Kidney epithelial cell (primary cell): ENCODE results near the gene TMEM184C. TPM values are rescaled to one million over a fixed set of nuclear protein-coding genes. Genes with fewer than 3 reads are reported as not detected.

ENCODE experiments used
- DNase-seq: peaks from one replicate; pipeline ENCODE4 v3.0.0-alpha.2; 2010; ENCODE audit warnings: low read depth
- H3K27me3 ChIP-seq: 2 replicates; pipeline ENCODE4 v1.6.0; 2011; ENCODE audit warnings: low read length; ENCODE audit not compliant: control insufficient read depth, insufficient read depth
- H3K36me3 ChIP-seq: 2 replicates; pipeline ENCODE4 v1.5.1; 2011; ENCODE audit warnings: low read length; ENCODE audit not compliant: control insufficient read depth, insufficient read depth
- H3K4me3 ChIP-seq: 2 replicates; pipeline ENCODE4 v1.5.1; 2011; ENCODE audit warnings: low read depth, mild to moderate bottlenecking, control low read depth, low read length
- total RNA-seq: library from RNA; depleted of rRNA; stranded (reverse); fragments of >200 nt; gene quantifications from 2 replicates; pipeline ENCODE4 v1.2.3, GENCODE V29; 2015
- TF ChIP-seq, protein P1 (sequence below): IDR thresholded peaks from 2 replicates; pipeline ENCODE4 v1.5.1; 2011; ENCODE audit warnings: mild to moderate bottlenecking, moderate library complexity, low read length, control low read depth, inconsistent platforms; ENCODE audit not compliant: insufficient read depth, poor library complexity, severe bottlenecking

The TMEM184C gene
- total RNA-seq, 1 donor from 2014 or later = 37.6 TPM

DNA sequence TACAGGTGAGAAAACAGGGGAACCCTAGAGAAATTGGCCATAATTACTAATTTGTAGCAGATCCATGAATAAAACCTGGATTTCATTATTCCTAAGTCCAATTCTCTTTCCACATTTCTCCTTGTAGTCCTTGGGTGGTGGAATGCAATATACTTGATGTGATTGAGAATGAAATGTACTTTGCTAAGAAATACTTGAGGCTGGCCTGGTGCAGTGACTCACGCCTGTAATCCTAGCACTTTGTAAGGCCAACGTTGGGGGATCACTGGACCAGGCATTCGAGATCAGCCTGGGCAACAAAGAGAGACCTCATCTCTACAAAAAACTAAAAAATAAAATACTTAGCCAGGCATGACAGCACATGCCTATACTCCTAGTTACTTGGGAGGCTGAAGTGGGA, 15.9 kb downstream of the TMEM184C start:
- Histone ChIP-seq H3K36me3 (no peaks in the 10 kb centered on the region), H3K4me3 (no peak overlapping the region), H3K27me3 (no peaks in the 10 kb centered on the region)
- no peak for DNase-seq
- TF ChIP-seq, protein P1, sequence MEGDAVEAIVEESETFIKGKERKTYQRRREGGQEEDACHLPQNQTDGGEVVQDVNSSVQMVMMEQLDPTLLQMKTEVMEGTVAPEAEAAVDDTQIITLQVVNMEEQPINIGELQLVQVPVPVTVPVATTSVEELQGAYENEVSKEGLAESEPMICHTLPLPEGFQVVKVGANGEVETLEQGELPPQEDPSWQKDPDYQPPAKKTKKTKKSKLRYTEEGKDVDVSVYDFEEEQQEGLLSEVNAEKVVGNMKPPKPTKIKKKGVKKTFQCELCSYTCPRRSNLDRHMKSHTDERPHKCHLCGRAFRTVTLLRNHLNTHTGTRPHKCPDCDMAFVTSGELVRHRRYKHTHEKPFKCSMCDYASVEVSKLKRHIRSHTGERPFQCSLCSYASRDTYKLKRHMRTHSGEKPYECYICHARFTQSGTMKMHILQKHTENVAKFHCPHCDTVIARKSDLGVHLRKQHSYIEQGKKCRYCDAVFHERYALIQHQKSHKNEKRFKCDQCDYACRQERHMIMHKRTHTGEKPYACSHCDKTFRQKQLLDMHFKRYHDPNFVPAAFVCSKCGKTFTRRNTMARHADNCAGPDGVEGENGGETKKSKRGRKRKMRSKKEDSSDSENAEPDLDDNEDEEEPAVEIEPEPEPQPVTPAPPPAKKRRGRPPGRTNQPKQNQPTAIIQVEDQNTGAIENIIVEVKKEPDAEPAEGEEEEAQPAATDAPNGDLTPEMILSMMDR = no peak

DNA sequence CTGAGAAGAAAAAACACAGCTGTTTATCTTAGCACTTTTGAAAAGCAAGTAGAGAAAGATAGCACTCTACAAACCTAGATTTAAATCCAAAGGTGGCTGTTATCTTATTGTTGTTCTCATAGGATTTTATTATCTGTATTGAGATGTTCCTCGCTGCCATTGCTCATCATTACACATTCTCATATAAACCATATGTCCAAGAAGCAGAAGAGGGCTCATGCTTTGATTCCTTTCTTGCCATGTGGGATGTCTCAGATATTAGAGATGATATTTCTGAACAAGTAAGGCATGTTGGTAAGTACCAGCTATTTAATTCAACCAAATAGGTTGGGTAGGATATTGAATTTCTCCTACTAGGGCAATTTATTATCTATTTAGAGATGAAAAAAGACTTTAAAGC, 16.4 kb downstream of the TMEM184C start:
- Histone ChIP-seq H3K27me3 (no peaks in the 10 kb centered on the region), H3K36me3 (no peaks in the 10 kb centered on the region), H3K4me3 (no peak overlapping the region)
- no peak for DNase-seq
- TF ChIP-seq, protein P1 = no peak

DNA sequence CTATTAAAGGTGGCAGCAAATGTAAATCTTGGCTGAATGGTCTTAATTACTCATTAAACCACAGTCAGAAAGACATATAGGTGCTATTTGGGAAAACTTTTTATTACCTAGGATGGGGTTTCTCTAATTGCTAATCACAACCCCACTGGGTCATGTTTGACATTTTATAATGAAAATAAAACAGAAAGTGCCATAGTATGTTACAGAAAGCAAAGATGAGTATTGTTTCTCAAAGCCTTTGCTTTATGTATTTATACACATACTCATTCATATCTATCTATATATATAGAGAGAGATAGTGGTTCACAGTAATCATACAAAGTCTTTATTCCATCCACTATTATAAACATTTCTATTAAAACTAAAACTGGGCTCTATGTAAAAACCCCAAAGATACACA, 18.2 kb downstream of the TMEM184C start:
- DNase-seq = no peak
- Histone ChIP-seq H3K36me3 (no peaks in the 10 kb centered on the region), H3K27me3 (no peaks in the 10 kb centered on the region), H3K4me3 (no peak overlapping the region)
- TF ChIP-seq, protein P1 = no peak

DNA sequence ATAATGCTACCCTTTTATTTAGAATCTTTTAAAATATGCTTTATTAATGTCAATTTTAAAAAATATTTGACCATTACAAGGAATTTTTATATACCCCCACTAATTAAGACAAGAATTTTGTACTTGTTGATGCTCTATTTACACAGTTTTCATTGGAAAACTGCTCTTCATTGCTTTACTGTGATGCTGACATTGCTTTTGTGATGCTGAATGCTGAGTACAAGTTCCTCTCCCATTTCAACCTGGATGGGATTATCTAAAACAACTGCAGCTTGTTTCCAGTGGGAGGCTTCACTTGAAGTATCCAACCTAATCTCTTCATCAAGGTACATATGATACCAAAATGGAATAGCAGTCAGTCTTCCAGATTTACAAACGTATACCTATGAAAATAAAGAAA, 21.2 kb downstream of the TMEM184C start:
- TF ChIP-seq, protein P1 = no peak
- no peak for DNase-seq
- H3K4me3 ChIP-seq = no peak overlapping the region
- no peaks in the 10 kb centered on the region for H3K27me3 ChIP-seq
- H3K36me3 ChIP-seq = peaks cover 2% of the 10 kb centered on the region

DNA sequence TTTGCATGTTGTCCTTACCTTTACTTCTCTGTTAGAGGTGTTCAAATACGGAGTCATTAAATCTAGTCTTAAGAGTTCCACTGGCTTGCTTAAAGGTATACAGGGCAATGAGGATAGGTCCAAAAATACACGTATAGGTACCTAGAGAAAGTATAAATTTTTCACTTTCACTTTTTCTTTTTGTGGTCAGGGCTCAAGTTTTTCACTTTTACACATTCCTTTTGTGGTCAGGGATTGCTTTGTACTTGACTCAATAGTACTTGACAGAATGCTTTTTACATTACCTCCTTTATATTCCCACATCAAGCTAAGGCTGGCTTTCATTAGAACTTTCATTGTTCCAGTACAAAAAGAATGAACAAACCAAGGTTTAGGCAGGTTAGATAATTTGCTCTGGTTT, 21.7 kb downstream of the TMEM184C start:
- DNase-seq = no peak
- H3K4me3 ChIP-seq = no peak overlapping the region
- no peaks in the 10 kb centered on the region for H3K27me3 ChIP-seq
- TF ChIP-seq, protein P1 = no peak
- peaks cover 2% of the 10 kb centered on the region for H3K36me3 ChIP-seq

DNA sequence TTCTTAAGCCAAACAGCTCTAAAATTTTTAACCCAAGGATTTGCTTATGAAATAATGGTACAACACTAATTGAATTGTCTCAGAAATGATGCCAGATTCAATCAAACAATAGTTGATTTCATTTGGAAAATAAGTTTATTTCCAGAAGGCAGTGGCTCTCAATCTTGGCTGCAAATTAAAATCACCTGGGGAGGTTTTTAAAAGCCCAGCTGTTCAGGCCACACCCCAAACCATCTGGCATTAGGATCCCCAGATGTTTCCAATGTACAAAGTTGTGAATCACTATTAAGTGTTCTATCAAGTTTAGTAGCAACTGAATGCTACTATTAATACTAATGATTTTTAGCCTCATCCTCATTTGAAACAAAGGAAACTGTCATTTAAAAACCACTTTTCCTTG, 22.2 kb downstream of the TMEM184C start:
- no peak overlapping the region for H3K4me3 ChIP-seq

More for the DNA sequence above, 22.2 kb downstream of the TMEM184C start:
- TF ChIP-seq, protein P1 = no peak
- H3K36me3 ChIP-seq = peaks cover 2% of the 10 kb centered on the region
- H3K27me3 ChIP-seq = no peaks in the 10 kb centered on the region
- DNase-seq = no peak
